H9 (cell line): ENCODE measurements around the gene ACER1. TPM values are rescaled to one million over a fixed set of nuclear protein-coding genes. Genes with fewer than 3 reads are reported as not detected.
"Not testable (repeated sequence)": the region's sequence is repeated elsewhere in the genome, so short reads cannot be mapped to it uniquely, and the experiment has no call there.

Experiments
- DNase-seq: peaks from one replicate; pipeline ENCODE4 v3.0.0-alpha.2; 2017
- H2AFZ ChIP-seq: one replicate; pipeline ENCODE4 v1.6.1; 2013; ENCODE audit warnings: mild to moderate bottlenecking, low read length, control low read depth, moderate library complexity
- H2AK5ac ChIP-seq: 2 replicates; pipeline ENCODE4 v1.6.1; 2013; ENCODE audit warnings: low read length, control low read depth, mixed read lengths; ENCODE audit not compliant: insufficient read length
- H2BK120ac ChIP-seq: one replicate; pipeline ENCODE4 v1.6.1; 2013; ENCODE audit warnings: low read depth, mild to moderate bottlenecking, low read length, control low read depth, inconsistent platforms; ENCODE audit not compliant: poor library complexity, severe bottlenecking
- H2BK12ac ChIP-seq: 2 replicates; pipeline ENCODE4 v1.6.1; 2013; ENCODE audit warnings: low read length, control low read depth, mixed read lengths, low read depth; ENCODE audit not compliant: insufficient read length
- H2BK15ac ChIP-seq: 2 replicates; pipeline ENCODE4 v1.6.1; 2013; ENCODE audit warnings: low read depth, low read length, control low read depth
- H2BK20ac ChIP-seq: one replicate; pipeline ENCODE4 v1.6.1; 2013; ENCODE audit warnings: low read depth, mild to moderate bottlenecking, low read length, control low read depth, inconsistent platforms; ENCODE audit not compliant: poor library complexity, severe bottlenecking
- H2BK5ac ChIP-seq: 2 replicates; pipeline ENCODE4 v1.6.1; 2013; ENCODE audit warnings: low read length, control low read depth, mixed read lengths; ENCODE audit not compliant: insufficient read length
- H3K14ac ChIP-seq: 2 replicates; pipeline ENCODE4 v1.6.1; 2013; ENCODE audit warnings: low read length, control low read depth; ENCODE audit not compliant: insufficient read depth
- H3K18ac ChIP-seq: 2 replicates; pipeline ENCODE4 v1.6.1; 2013; ENCODE audit warnings: low read depth, mild to moderate bottlenecking, mixed read lengths, low read length, control low read depth; ENCODE audit not compliant: insufficient read length
- H3K23ac ChIP-seq: 2 replicates; pipeline ENCODE4 v1.6.1; 2013; ENCODE audit warnings: low read length, control low read depth, mixed read lengths, low read depth; ENCODE audit not compliant: insufficient read length
- H3K23me2 ChIP-seq: 2 replicates; pipeline ENCODE4 v1.6.1; 2013; ENCODE audit warnings: low read depth, mild to moderate bottlenecking, mixed read lengths, low read length, control low read depth; ENCODE audit not compliant: insufficient read length, poor library complexity, severe bottlenecking
- H3K27ac ChIP-seq: 2 replicates; pipeline ENCODE4 v1.5.1; 2013; ENCODE audit warnings: low read length, control low read depth, mixed read lengths, low read depth; ENCODE audit not compliant: insufficient read length
- H3K27me3 ChIP-seq: 2 replicates; pipeline ENCODE4 v1.6.1; 2013; ENCODE audit warnings: low read length, control low read depth, inconsistent platforms; ENCODE audit not compliant: insufficient read depth
- H3K4ac ChIP-seq: 2 replicates; pipeline ENCODE4 v1.6.1; 2013; ENCODE audit warnings: low read depth, mild to moderate bottlenecking, control low read depth, inconsistent platforms, low read length, moderate library complexity
- H3K4me1 ChIP-seq: 2 replicates; pipeline ENCODE4 v1.6.1; 2013; ENCODE audit warnings: low read length, control low read depth, inconsistent platforms; ENCODE audit not compliant: insufficient read depth
- H3K4me2 ChIP-seq: 2 replicates; pipeline ENCODE4 v1.6.1; 2013; ENCODE audit warnings: low read length, control low read depth, mixed read lengths; ENCODE audit not compliant: insufficient read length, insufficient read depth
- H3K56ac ChIP-seq: 2 replicates; pipeline ENCODE4 v1.6.1; 2013; ENCODE audit warnings: low read depth, mild to moderate bottlenecking, mixed read lengths, low read length, control low read depth; ENCODE audit not compliant: insufficient read length
- H3K79me1 ChIP-seq: 2 replicates; pipeline ENCODE4 v1.6.1; 2013; ENCODE audit warnings: low read depth, mild to moderate bottlenecking, moderate library complexity, low read length, control low read depth, inconsistent platforms; ENCODE audit not compliant: insufficient read depth, poor library complexity, severe bottlenecking
- H3K79me2 ChIP-seq: 2 replicates; pipeline ENCODE4 v1.6.1; 2013; ENCODE audit warnings: low read length, control low read depth, inconsistent platforms; ENCODE audit not compliant: insufficient read depth
- H3K9ac ChIP-seq: 2 replicates; pipeline ENCODE4 v1.6.1; 2013; ENCODE audit warnings: low read length, control low read depth, mixed read lengths; ENCODE audit not compliant: insufficient read length; ENCODE audit errors: extremely low read depth
- H3K9me3 ChIP-seq: one replicate; pipeline ENCODE4 v1.6.1; 2013; ENCODE audit warnings: low read depth, low read length, inconsistent platforms; ENCODE audit not compliant: control insufficient read depth
- H3T11ph ChIP-seq: one replicate; pipeline ENCODE4 v1.6.1; 2013; ENCODE audit warnings: mild to moderate bottlenecking, low read length, control low read depth, inconsistent platforms
- H4K20me1 ChIP-seq: one replicate; pipeline ENCODE4 v1.6.1; 2013; ENCODE audit not compliant: control insufficient read depth, insufficient read length, insufficient read depth
- H4K5ac ChIP-seq: 2 replicates; pipeline ENCODE4 v1.6.1; 2013; ENCODE audit warnings: low read depth, mild to moderate bottlenecking, mixed read lengths, low read length, control low read depth; ENCODE audit not compliant: insufficient read length
- H4K8ac ChIP-seq: replicated peaks from 2 replicates; pipeline ENCODE4 v1.6.1; 2013; ENCODE audit warnings: low read length, control low read depth, mixed read lengths, low read depth; ENCODE audit not compliant: insufficient read length
- H4K91ac ChIP-seq: 2 replicates; pipeline ENCODE4 v1.6.1; 2013; ENCODE audit warnings: low read depth, mild to moderate bottlenecking, moderate library complexity, mixed read lengths, low read length, control low read depth; ENCODE audit not compliant: insufficient read length
- H3K27ac Mint-ChIP-seq, 3 experiments: 2 replicates in 2 of 3; 3 replicates in 1 of 3; pipeline ENCODE4 v1.8.0; 2020 to 2021; ENCODE audit warnings: mixed read lengths in 3 of 3, mild to moderate bottlenecking in 1 of 3, moderate library complexity in 1 of 3
- H3K27me3 Mint-ChIP-seq: 2 replicates; pipeline ENCODE4 v1.8.0; 2021; ENCODE audit warnings: low read depth, mild to moderate bottlenecking, moderate library complexity, mixed read lengths
- H3K36me3 Mint-ChIP-seq, 3 experiments: 2 replicates in 2 of 3; 3 replicates in 1 of 3; pipeline ENCODE4 v1.8.0; 2020 to 2021; ENCODE audit warnings: low read depth in 3 of 3, mixed read lengths in 3 of 3; ENCODE audit not compliant: insufficient read depth in 1 of 3
- H3K4me1 Mint-ChIP-seq, 2 experiments: 2 replicates each; pipeline ENCODE4 v1.8.0; 2020; ENCODE audit warnings: mixed read lengths in 2 of 2
- H3K4me3 Mint-ChIP-seq, 2 experiments: 2 replicates in 1 of 2; 3 replicates in 1 of 2; pipeline ENCODE4 v1.8.0; 2020 to 2021; ENCODE audit warnings: mild to moderate bottlenecking in 2 of 2, mixed read lengths in 2 of 2, moderate library complexity in 1 of 2
- H3K9me3 Mint-ChIP-seq, 2 experiments: 2 replicates in 1 of 2; 3 replicates in 1 of 2; pipeline ENCODE4 v1.8.0; 2020; ENCODE audit warnings: mild to moderate bottlenecking in 2 of 2, mixed read lengths in 2 of 2, moderate library complexity in 1 of 2
- WGBS: extraction: QIAGEN DNeasy Blood & Tissue Kit; methylation state at CpG from one replicate; pipeline ENCODE4 v1.1.7; 2013; ENCODE audit warnings: missing lambda C conversion rate, low lambda C conversion rate, mixed read lengths; ENCODE audit not compliant: insufficient read length; ENCODE audit errors: extremely low coverage; 5-methylcytosine and 5-hydroxymethylcytosine counted together
- total RNA-seq: library from RNA; stranded (reverse); gene quantifications from 2 replicates; pipeline ENCODE4 v1.2.1, GENCODE V29; 2021

Gene ACER1
- total RNA-seq, 1 experiment from 2014 or later, result not detected

GRCh38 chr19:6360445-6360844, 27.0 kb upstream of the ACER1 start:
- peaks cover 4 to 11% of the 10 kb centered on the region in 2 experiments; a peak in 3 of 4 replicates for H3K4me1 Mint-ChIP-seq
- H3K23ac ChIP-seq, H3T11ph ChIP-seq, H3K79me2 ChIP-seq, H3K9me3 Mint-ChIP-seq, H2AK5ac ChIP-seq, H3K27me3 ChIP-seq, H3K56ac ChIP-seq, H3K9me3 ChIP-seq, H3K79me1 ChIP-seq, H3K4ac ChIP-seq, H3K23me2 ChIP-seq, H4K5ac ChIP-seq, H2BK120ac ChIP-seq, H3K27ac ChIP-seq, H2AFZ ChIP-seq, DNase-seq, H2BK20ac ChIP-seq, H4K20me1 ChIP-seq, H3K9ac ChIP-seq, H4K91ac ChIP-seq, H3K14ac ChIP-seq, H3K27ac Mint-ChIP-seq, H2BK12ac ChIP-seq, H3K18ac ChIP-seq, H3K4me1 ChIP-seq, H3K27me3 Mint-ChIP-seq, H3K4me2 ChIP-seq, H2BK5ac ChIP-seq, H4K8ac ChIP-seq, H2BK15ac ChIP-seq: not testable (repeated sequence)
- WGBS, result no CpG with 5 or more reads among the region's 12 CpGs
- peak overlapping the region in 1 of 2 experiments; percentile 36; a peak in 1 of 5 replicates for H3K4me3 Mint-ChIP-seq
- peaks cover 10 to 18% (median 15%) of the 10 kb centered on the region in 3 experiments for H3K36me3 Mint-ChIP-seq
